IMR-90 (cell line): ENCODE results near the gene TTLL7. TPM values are rescaled to one million over a fixed set of nuclear protein-coding genes. Genes with fewer than 3 reads are reported as not detected.

Experiments
- ATAC-seq: fragments of 200-7000 bp; cut with Tn5 transposase; 2 replicates; pipeline ENCODE4 v1.9.1; 2020; ENCODE audit warnings: low read depth, mild to moderate bottlenecking, moderate library complexity
- BruUV-seq: library from RNA; stranded (reverse); fragments of 400-500 nt; replicated peaks from 2 replicates; lab custom pipeline; 2021; lab: Mats Ljungman, UMichigan
- CTCF ChIA-PET: fragments of 300-600 bp; formaldehyde crosslinking; extraction: SDS; loops from one replicate; lab custom pipeline; 2021; ENCODE audit warnings: antibody characterized with exemption; lab: Yijun Ruan, JAX
- POLR2A ChIA-PET: fragments of 300-600 bp; sonication (Branson Sonifier 250); formaldehyde crosslinking; loops from one replicate; lab custom pipeline; 2022; ENCODE audit warnings: antibody characterized with exemption; ENCODE audit not compliant: unreplicated experiment; lab: Charles Lee
- DNase-seq: peaks from one replicate; pipeline ENCODE4 v3.0.0; 2013
- H2AFZ ChIP-seq: replicated peaks from 2 replicates; pipeline ENCODE3; 2013; ENCODE audit warnings: low read length, mild to moderate bottlenecking; ENCODE audit not compliant: poor library complexity
- H2AK5ac ChIP-seq: 2 replicates; pipeline ENCODE4 v1.6.1; 2013; ENCODE audit warnings: low read depth, low read length, inconsistent platforms
- H2AK9ac ChIP-seq: replicated peaks from 2 replicates; pipeline ENCODE3; 2013; ENCODE audit warnings: mild to moderate bottlenecking, low read depth, low read length, moderate library complexity; ENCODE audit not compliant: poor library complexity
- H2BK120ac ChIP-seq: 2 replicates; pipeline ENCODE4 v1.6.1; 2013; ENCODE audit warnings: low read depth, low read length, inconsistent platforms
- H2BK15ac ChIP-seq: 3 replicates; pipeline ENCODE4 v1.6.1; 2013; ENCODE audit warnings: low read depth, low read length, inconsistent platforms
- H2BK20ac ChIP-seq: 2 replicates; pipeline ENCODE4 v1.6.1; 2013; ENCODE audit warnings: low read depth, mild to moderate bottlenecking, inconsistent platforms, low read length, moderate library complexity
- H2BK5ac ChIP-seq: 2 replicates; pipeline ENCODE4 v1.6.1; 2013; ENCODE audit warnings: mild to moderate bottlenecking, low read depth, low read length, inconsistent platforms; ENCODE audit not compliant: poor library complexity, severe bottlenecking
- H3K14ac ChIP-seq: replicated peaks from 2 replicates; pipeline ENCODE4 v1.6.1; 2013; ENCODE audit warnings: low read depth, low read length, inconsistent platforms
- H3K18ac ChIP-seq: 2 replicates; pipeline ENCODE4 v1.6.1; 2013; ENCODE audit warnings: low read depth, low read length, control low read depth
- H3K23ac ChIP-seq: 2 replicates; pipeline ENCODE4 v1.6.1; 2013; ENCODE audit warnings: low read depth, low read length, inconsistent platforms
- H3K27ac ChIP-seq: 2 replicates; pipeline ENCODE4 v1.5.1; 2013; ENCODE audit warnings: mild to moderate bottlenecking, control low read depth, low read length; ENCODE audit not compliant: insufficient read depth
- H3K27me3 ChIP-seq: 2 replicates; pipeline ENCODE4 v1.6.1; 2013; ENCODE audit warnings: low read length; ENCODE audit not compliant: control insufficient read depth, insufficient read depth
- H3K36me3 ChIP-seq: 2 replicates; pipeline ENCODE4 v1.6.1; 2013; ENCODE audit warnings: low read length, mixed read lengths; ENCODE audit not compliant: control insufficient read depth, insufficient read depth
- H3K4ac ChIP-seq: 2 replicates; pipeline ENCODE4 v1.6.1; 2013; ENCODE audit warnings: low read depth, low read length, inconsistent platforms
- H3K4me1 ChIP-seq: 2 replicates; pipeline ENCODE4 v1.6.1; 2013; ENCODE audit warnings: low read length, mixed read lengths; ENCODE audit not compliant: control insufficient read depth, insufficient read depth
- H3K4me2 ChIP-seq: 2 replicates; pipeline ENCODE4 v1.6.1; 2013; ENCODE audit warnings: low read depth, mild to moderate bottlenecking, control low read depth, low read length, moderate library complexity
- H3K4me3 ChIP-seq: 2 replicates; pipeline ENCODE4 v1.5.1; 2013; ENCODE audit warnings: low read depth, mild to moderate bottlenecking, control low read depth, low read length, moderate library complexity; ENCODE audit not compliant: insufficient read depth
- H3K56ac ChIP-seq: 2 replicates; pipeline ENCODE4 v1.6.1; 2013; ENCODE audit warnings: low read length, inconsistent platforms; ENCODE audit not compliant: insufficient read depth; ENCODE audit errors: extremely low read depth
- H3K79me1 ChIP-seq, 2 experiments: 2 replicates each; pipeline ENCODE4 v1.6.1; 2013; ENCODE audit warnings: low read length in 2 of 2, inconsistent platforms in 1 of 2, low read depth in 1 of 2
- H3K9ac ChIP-seq: 2 replicates; pipeline ENCODE4 v1.6.1; 2013; ENCODE audit warnings: low read depth, low read length, control low read depth
- H3K9me1 ChIP-seq: 2 replicates; pipeline ENCODE4 v1.6.1; 2013; ENCODE audit warnings: low read length, inconsistent platforms; ENCODE audit not compliant: insufficient read depth
- H3K9me3 ChIP-seq: 2 replicates; pipeline ENCODE4 v1.6.1; 2013; ENCODE audit warnings: low read length; ENCODE audit not compliant: control insufficient read depth, insufficient read depth
- H4K20me1 ChIP-seq: 2 replicates; pipeline ENCODE4 v1.6.1; 2013; ENCODE audit warnings: low read length, inconsistent platforms; ENCODE audit not compliant: insufficient read depth
- H4K5ac ChIP-seq: 2 replicates; pipeline ENCODE4 v1.6.1; 2013; ENCODE audit warnings: mild to moderate bottlenecking, low read depth, low read length, control low read depth
- H4K8ac ChIP-seq, 2 experiments: 2 replicates each; pipeline ENCODE4 v1.6.1; 2013; ENCODE audit warnings: low read depth in 2 of 2, low read length in 2 of 2, control low read depth in 1 of 2, inconsistent platforms in 1 of 2
- H4K91ac ChIP-seq: 2 replicates; pipeline ENCODE4 v1.6.1; 2013; ENCODE audit warnings: low read depth, low read length, inconsistent platforms; ENCODE audit not compliant: insufficient read depth
- FOS ChIP-seq: fragments of 150-350 bp; IDR thresholded peaks from 2 replicates; pipeline ENCODE4 v1.6.1; 2016; ENCODE audit warnings: low read depth, low read length
- WGBS, 2 experiments: methylation state at CpG; one replicate each; pipeline versions ENCODE4 v1.1.5 to v1.1.7; 2013; ENCODE audit warnings: missing lambda C conversion rate in 2 of 2; ENCODE audit not compliant: insufficient read length in 1 of 2; ENCODE audit errors: extremely low coverage in 2 of 2; 5-methylcytosine and 5-hydroxymethylcytosine counted together
- dilution Hi-C: fragments of 300-500 bp; cut with HindIII; formaldehyde crosslinking; loops from one replicate; pipeline ENCODE4 v1.14.3; 2018; ENCODE audit warnings: low sequenced_read_pairs; ENCODE audit not compliant: unreplicated experiment
- in situ Hi-C: fragments of 300-500 bp; cut with MboI; formaldehyde crosslinking; loops from 3 replicates; pipeline ENCODE4 v1.14.3; 2019; ENCODE audit warnings: low sequenced_read_pairs, inconsistent platforms, mixed read lengths
- intact Hi-C: fragments of 100-400 bp; cut with micrococcal nuclease; formaldehyde crosslinking; loops from 2 replicates; pipeline ENCODE4 v1.10.0; 2022
- polyA plus RNA-seq, 3 experiments: library from polyadenylated mRNA; depleted of rRNA; stranded (reverse); fragments of >200 nt; gene quantifications; 2 replicates each; pipeline ENCODE4 v1.2.3, GENCODE V29; 2012; ENCODE audit warnings: low replicate concordance in 1 of 3
- total RNA-seq: library from RNA; depleted of rRNA; stranded (reverse); fragments of >200 nt; gene quantifications from 2 replicates; pipeline ENCODE4 v1.2.3, GENCODE V29; 2012

The TTLL7 gene
- total and polyA plus RNA-seq, 2 of the 4 experiments (the other 2 are of a cell fraction), result 5.7 to 8.1 TPM

DNA sequence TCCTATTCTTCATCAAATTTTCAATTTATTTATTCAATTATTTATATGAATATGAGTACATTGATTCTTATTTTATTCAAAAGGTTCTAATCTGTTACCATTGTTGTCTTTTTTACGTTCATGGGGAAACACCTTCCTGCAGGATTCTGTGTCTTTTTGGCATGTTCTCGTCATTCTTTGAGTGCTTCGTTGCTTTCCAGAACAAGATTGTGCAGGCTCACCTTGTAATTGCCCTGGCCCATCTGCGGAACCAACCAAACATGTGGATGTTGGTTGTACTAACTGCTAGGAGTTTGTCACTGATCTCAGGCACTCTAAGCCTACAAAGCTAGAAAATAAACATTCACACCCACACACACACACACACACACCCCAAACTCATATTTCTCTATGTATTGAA, 182.1 kb downstream of the TTLL7 start:
- Histone ChIP-seq H3K27me3 (no peaks in the 10 kb centered on the region), H3K4me2 (no peak overlapping the region), H2AK5ac (no peak overlapping the region), H3K23ac (no peak overlapping the region), H4K20me1 (no peaks in the 10 kb centered on the region), H2BK20ac (no peak overlapping the region), H4K8ac (no peak overlapping the region), H3K56ac (no peak overlapping the region), H3K4me3 (no peak overlapping the region), H3K14ac (no peak overlapping the region), H3K27ac (no peak overlapping the region), H2BK15ac (no peak overlapping the region), H2BK5ac (no peak overlapping the region), H4K5ac (no peak overlapping the region), H3K9ac (no peak overlapping the region), H2AK9ac (no peak overlapping the region), H3K9me1 (no peaks in the 10 kb centered on the region), H3K18ac (no peak overlapping the region), H3K79me1 (no peaks in the 10 kb centered on the region), H2BK120ac (no peak overlapping the region), H3K4ac (no peak overlapping the region), H2AFZ (no peak overlapping the region), H3K9me3 (no peaks in the 10 kb centered on the region), H3K4me1 (no peaks in the 10 kb centered on the region), H4K91ac (no peak overlapping the region), H3K36me3 (no peaks in the 10 kb centered on the region)
- dilution Hi-C loops (no loop called here), in situ Hi-C loops (no loop called here), intact Hi-C loops (no loop called here)
- DNase-seq (no peak), ATAC-seq (no peak)
- no TSS peak for BruUV-seq
- TF ChIP-seq FOS, result no peak
- WGBS, 2 experiments, result no CpG with 5 or more reads among the region's 4 CpGs
- CTCF ChIA-PET, result no interaction called here
- POLR2A ChIA-PET, result no interaction called here
